ENCODE results near the gene KHNYN. TPM values are rescaled to one million over a fixed set of nuclear protein-coding genes. Genes with fewer than 3 reads are reported as not detected.

Gene KHNYN
- total RNA-seq, 1 experiment from 2014 or later, result 33.2 TPM

- TF ChIP-seq, protein P1, sequence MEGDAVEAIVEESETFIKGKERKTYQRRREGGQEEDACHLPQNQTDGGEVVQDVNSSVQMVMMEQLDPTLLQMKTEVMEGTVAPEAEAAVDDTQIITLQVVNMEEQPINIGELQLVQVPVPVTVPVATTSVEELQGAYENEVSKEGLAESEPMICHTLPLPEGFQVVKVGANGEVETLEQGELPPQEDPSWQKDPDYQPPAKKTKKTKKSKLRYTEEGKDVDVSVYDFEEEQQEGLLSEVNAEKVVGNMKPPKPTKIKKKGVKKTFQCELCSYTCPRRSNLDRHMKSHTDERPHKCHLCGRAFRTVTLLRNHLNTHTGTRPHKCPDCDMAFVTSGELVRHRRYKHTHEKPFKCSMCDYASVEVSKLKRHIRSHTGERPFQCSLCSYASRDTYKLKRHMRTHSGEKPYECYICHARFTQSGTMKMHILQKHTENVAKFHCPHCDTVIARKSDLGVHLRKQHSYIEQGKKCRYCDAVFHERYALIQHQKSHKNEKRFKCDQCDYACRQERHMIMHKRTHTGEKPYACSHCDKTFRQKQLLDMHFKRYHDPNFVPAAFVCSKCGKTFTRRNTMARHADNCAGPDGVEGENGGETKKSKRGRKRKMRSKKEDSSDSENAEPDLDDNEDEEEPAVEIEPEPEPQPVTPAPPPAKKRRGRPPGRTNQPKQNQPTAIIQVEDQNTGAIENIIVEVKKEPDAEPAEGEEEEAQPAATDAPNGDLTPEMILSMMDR (IDR thresholded peaks at IDR 0.05), result peak; percentile 68
- no peak for TF ChIP-seq SOX15 (CRISPR knock-in tag; IDR thresholded peaks at IDR 0.05)
Observed at GRCh38 chr14:24411443-24412389, 18.0 kb upstream of the KHNYN start (continued).

DNA sequence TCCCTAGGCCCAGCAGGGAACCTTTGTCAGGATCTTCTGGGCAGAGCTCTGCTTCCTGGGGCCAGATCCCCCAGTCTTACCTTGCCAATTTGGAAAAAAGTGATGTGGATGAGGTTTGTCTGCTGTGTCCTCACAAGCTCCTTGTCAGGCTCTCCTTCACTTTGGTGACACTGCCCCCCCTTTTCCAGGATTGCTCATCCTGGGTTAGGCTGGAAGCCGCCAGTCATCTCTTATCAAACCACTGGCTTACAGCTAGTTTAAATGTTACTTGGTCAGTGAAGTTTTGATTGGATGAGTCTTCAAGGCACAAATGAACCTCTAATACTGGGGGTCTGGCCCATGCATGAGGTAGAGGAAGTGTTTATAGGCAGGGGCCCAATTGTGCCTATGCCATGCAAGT lies 15.7 kb upstream of the KHNYN start:
- CTCF ChIA-PET, result interaction anchor here (1.0 to 4.5 kb wide), 4 partner anchors 17 to 171 kb away, joined by 3 to 40 read pairs (median 4); partner anchors contain the start of genes CBLN3 and KHNYN
- TF ChIP-seq CBFB (CRISPR knock-in tag; IDR thresholded peaks at IDR 0.05; ENCODE audit: low read depth) (no peak), ZNF416 (CRISPR knock-in tag; IDR thresholded peaks at IDR 0.05) (no peak), ZBTB43 (CRISPR knock-in tag; IDR thresholded peaks at IDR 0.05) (no peak), SMAD3 (CRISPR knock-in tag; IDR thresholded peaks at IDR 0.05; ENCODE audit: borderline replicate concordance) (no peak), FOXP1 (CRISPR knock-in tag; IDR thresholded peaks at IDR 0.05; ENCODE audit: borderline replicate concordance) (no peak), MAX (CRISPR knock-in tag; IDR thresholded peaks at IDR 0.05) (no peak), ZSCAN18 (CRISPR knock-in tag; IDR thresholded peaks at IDR 0.05) (no peak), ERG (CRISPR knock-in tag; IDR thresholded peaks at IDR 0.05) (no peak), CREM (CRISPR knock-in tag; IDR thresholded peaks at IDR 0.05) (no peak)
- TF ChIP-seq, protein P2, sequence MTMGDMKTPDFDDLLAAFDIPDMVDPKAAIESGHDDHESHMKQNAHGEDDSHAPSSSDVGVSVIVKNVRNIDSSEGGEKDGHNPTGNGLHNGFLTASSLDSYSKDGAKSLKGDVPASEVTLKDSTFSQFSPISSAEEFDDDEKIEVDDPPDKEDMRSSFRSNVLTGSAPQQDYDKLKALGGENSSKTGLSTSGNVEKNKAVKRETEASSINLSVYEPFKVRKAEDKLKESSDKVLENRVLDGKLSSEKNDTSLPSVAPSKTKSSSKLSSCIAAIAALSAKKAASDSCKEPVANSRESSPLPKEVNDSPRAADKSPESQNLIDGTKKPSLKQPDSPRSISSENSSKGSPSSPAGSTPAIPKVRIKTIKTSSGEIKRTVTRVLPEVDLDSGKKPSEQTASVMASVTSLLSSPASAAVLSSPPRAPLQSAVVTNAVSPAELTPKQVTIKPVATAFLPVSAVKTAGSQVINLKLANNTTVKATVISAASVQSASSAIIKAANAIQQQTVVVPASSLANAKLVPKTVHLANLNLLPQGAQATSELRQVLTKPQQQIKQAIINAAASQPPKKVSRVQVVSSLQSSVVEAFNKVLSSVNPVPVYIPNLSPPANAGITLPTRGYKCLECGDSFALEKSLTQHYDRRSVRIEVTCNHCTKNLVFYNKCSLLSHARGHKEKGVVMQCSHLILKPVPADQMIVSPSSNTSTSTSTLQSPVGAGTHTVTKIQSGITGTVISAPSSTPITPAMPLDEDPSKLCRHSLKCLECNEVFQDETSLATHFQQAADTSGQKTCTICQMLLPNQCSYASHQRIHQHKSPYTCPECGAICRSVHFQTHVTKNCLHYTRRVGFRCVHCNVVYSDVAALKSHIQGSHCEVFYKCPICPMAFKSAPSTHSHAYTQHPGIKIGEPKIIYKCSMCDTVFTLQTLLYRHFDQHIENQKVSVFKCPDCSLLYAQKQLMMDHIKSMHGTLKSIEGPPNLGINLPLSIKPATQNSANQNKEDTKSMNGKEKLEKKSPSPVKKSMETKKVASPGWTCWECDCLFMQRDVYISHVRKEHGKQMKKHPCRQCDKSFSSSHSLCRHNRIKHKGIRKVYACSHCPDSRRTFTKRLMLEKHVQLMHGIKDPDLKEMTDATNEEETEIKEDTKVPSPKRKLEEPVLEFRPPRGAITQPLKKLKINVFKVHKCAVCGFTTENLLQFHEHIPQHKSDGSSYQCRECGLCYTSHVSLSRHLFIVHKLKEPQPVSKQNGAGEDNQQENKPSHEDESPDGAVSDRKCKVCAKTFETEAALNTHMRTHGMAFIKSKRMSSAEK (CRISPR knock-in tag; IDR thresholded peaks at IDR 0.05; ENCODE audit: borderline replicate concordance), result no peak
- TF ChIP-seq, protein P3, sequence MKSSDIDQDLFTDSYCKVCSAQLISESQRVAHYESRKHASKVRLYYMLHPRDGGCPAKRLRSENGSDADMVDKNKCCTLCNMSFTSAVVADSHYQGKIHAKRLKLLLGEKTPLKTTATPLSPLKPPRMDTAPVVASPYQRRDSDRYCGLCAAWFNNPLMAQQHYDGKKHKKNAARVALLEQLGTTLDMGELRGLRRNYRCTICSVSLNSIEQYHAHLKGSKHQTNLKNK (CRISPR knock-in tag; IDR thresholded peaks at IDR 0.05), result no peak
- TF ChIP-seq, protein P4, sequence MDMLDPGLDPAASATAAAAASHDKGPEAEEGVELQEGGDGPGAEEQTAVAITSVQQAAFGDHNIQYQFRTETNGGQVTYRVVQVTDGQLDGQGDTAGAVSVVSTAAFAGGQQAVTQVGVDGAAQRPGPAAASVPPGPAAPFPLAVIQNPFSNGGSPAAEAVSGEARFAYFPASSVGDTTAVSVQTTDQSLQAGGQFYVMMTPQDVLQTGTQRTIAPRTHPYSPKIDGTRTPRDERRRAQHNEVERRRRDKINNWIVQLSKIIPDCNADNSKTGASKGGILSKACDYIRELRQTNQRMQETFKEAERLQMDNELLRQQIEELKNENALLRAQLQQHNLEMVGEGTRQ (CRISPR knock-in tag; IDR thresholded peaks at IDR 0.05), result no peak
- TF ChIP-seq, protein P5, sequence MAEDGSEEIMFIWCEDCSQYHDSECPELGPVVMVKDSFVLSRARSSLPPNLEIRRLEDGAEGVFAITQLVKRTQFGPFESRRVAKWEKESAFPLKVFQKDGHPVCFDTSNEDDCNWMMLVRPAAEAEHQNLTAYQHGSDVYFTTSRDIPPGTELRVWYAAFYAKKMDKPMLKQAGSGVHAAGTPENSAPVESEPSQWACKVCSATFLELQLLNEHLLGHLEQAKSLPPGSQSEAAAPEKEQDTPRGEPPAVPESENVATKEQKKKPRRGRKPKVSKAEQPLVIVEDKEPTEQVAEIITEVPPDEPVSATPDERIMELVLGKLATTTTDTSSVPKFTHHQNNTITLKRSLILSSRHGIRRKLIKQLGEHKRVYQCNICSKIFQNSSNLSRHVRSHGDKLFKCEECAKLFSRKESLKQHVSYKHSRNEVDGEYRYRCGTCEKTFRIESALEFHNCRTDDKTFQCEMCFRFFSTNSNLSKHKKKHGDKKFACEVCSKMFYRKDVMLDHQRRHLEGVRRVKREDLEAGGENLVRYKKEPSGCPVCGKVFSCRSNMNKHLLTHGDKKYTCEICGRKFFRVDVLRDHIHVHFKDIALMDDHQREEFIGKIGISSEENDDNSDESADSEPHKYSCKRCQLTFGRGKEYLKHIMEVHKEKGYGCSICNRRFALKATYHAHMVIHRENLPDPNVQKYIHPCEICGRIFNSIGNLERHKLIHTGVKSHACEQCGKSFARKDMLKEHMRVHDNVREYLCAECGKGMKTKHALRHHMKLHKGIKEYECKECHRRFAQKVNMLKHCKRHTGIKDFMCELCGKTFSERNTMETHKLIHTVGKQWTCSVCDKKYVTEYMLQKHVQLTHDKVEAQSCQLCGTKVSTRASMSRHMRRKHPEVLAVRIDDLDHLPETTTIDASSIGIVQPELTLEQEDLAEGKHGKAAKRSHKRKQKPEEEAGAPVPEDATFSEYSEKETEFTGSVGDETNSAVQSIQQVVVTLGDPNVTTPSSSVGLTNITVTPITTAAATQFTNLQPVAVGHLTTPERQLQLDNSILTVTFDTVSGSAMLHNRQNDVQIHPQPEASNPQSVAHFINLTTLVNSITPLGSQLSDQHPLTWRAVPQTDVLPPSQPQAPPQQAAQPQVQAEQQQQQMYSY (CRISPR knock-in tag; IDR thresholded peaks at IDR 0.05), result no peak
- H3K4me1 Mint-ChIP-seq, result no peaks in the 10 kb centered on the region
- H3K27ac Mint-ChIP-seq, result no peak overlapping the region
- H3K27me3 Mint-ChIP-seq (ENCODE audit: low read depth), result peaks cover 9% of the 10 kb centered on the region
- DNase-seq (ENCODE audit: low spot score) (no peak), ATAC-seq (no peak)
- no peak overlapping the region for H3K4me3 Mint-ChIP-seq
- H3K9me3 Mint-ChIP-seq, result no peaks in the 10 kb centered on the region
- POLR2A ChIA-PET, result no interaction called here
- H3K36me3 Mint-ChIP-seq, result peaks cover 9% of the 10 kb centered on the region; the same call in 1 of the 2 replicates

All from WTC11 (cell line).